Measurements from ENCODE around the gene CYP2U1.

GRCh38 chr4:107931775-107932321, 499 bp downstream of the CYP2U1 start:
- TF ChIP-seq LEF1 (IDR thresholded peaks at IDR 0.05; ENCODE audit: borderline replicate concordance) = no peak
- no peak for TF ChIP-seq NFRKB (IDR thresholded peaks at IDR 0.05)
- no peak for TF ChIP-seq ARNT (IDR thresholded peaks at IDR 0.05)
- TF ChIP-seq ELF4 (IDR thresholded peaks at IDR 0.05) = no peak
- TF ChIP-seq SP1 (IDR thresholded peaks at IDR 0.05) = no peak
- no peak for TF ChIP-seq FOXM1 (IDR thresholded peaks at IDR 0.05; ENCODE audit: borderline replicate concordance)
- no peak for TF ChIP-seq FOXA1 (IDR thresholded peaks at IDR 0.05)
- no peak for TF ChIP-seq CTBP1 (IDR thresholded peaks at IDR 0.05; ENCODE audit: borderline replicate concordance)
- TF ChIP-seq BHLHE40 (IDR thresholded peaks at IDR 0.05; ENCODE audit: borderline replicate concordance) = no peak
- no peak for TF ChIP-seq TARDBP (IDR thresholded peaks at IDR 0.05)
- no peak for TF ChIP-seq PKNOX1 (IDR thresholded peaks at IDR 0.05)
